GM12878 (cell line): ENCODE measurements around the gene EP400. TPM values are rescaled to one million over a fixed set of nuclear protein-coding genes. Genes with fewer than 3 reads are reported as not detected.
A peak's percentile ranks its signal among the peaks of the same experiment; 100 is the strongest.

Experiments used
- ATAC-seq: fragments of 200-7000 bp; cut with Tn5 transposase; 3 replicates; pipeline ENCODE4 v1.9.1; 2020; ENCODE audit warnings: mild to moderate bottlenecking, moderate library complexity
- BruUV-seq: library from RNA; stranded (reverse); fragments of 400-500 nt; replicated peaks from 2 replicates; lab custom pipeline; 2021; lab: Mats Ljungman, UMichigan
- CTCF ChIA-PET: fragments of 300-600 bp; sonication (Branson Sonifier 250); formaldehyde crosslinking; extraction: SDS; loops from one replicate; lab custom pipeline; 2021; ENCODE audit warnings: inconsistent platforms; lab: Yijun Ruan, JAX
- POLR2A ChIA-PET: fragments of 350-600 bp; formaldehyde crosslinking; extraction: SDS; loops from one replicate; lab custom pipeline; 2021; ENCODE audit warnings: inconsistent platforms; lab: Charles Lee
- RAD21 ChIA-PET: fragments of 300-600 bp; sonication (Branson Sonifier 250); formaldehyde crosslinking; loops from one replicate; lab custom pipeline; 2023; ENCODE audit warnings: antibody characterized with exemption; ENCODE audit not compliant: unreplicated experiment; lab: Charles Lee
- SMC1A ChIA-PET: fragments of 300-600 bp; sonication (Branson Sonifier 250); formaldehyde crosslinking; loops from one replicate; lab custom pipeline; 2023; ENCODE audit not compliant: unreplicated experiment, uncharacterized antibody; lab: Charles Lee
- DNase-seq: peaks from one replicate; pipeline ENCODE4 v3.0.0-alpha.2; 2011; ENCODE audit warnings: low read depth, low spot score
- FAIRE-seq: peaks from 3 replicates; lab custom pipeline; 2011; peaks lifted over from hg19 to GRCh38; lab: Jason Lieb, UNC
- H2AFZ ChIP-seq: 2 replicates; pipeline ENCODE4 v1.6.0; 2011; ENCODE audit warnings: low read depth, low read length, control low read depth; ENCODE audit not compliant: control insufficient read depth
- H3K27ac ChIP-seq: 2 replicates; pipeline ENCODE4 v1.5.1; 2011; ENCODE audit warnings: control low read depth; ENCODE audit not compliant: control insufficient read depth, insufficient read depth
- H3K27me3 ChIP-seq, 2 experiments: replicated peaks in 1 of 2; 2 replicates each; pipeline versions ENCODE4 v1.6.0 to v1.6.1; 2011; ENCODE audit warnings: low read length in 1 of 2; ENCODE audit not compliant: control insufficient read depth in 2 of 2, insufficient read depth in 2 of 2
- H3K36me3 ChIP-seq, 2 experiments: 2 replicates each; pipeline ENCODE4 v1.5.1; 2011; ENCODE audit warnings: low read length in 1 of 2; ENCODE audit not compliant: control insufficient read depth in 2 of 2, insufficient read depth in 2 of 2
- H3K4me1 ChIP-seq: 2 replicates; pipeline ENCODE4 v1.6.1; 2011; ENCODE audit warnings: mild to moderate bottlenecking, low read length, moderate library complexity, mixed read lengths; ENCODE audit not compliant: control insufficient read depth, insufficient read depth
- H3K4me2 ChIP-seq: 2 replicates; pipeline ENCODE4 v1.6.0; 2011; ENCODE audit warnings: control low read depth; ENCODE audit not compliant: control insufficient read depth, insufficient read depth
- H3K4me3 ChIP-seq: fragments of 200-600 bp; sonication (generic); 2 replicates; pipeline ENCODE4 v1.5.1; 2016
- H3K79me2 ChIP-seq: 2 replicates; pipeline ENCODE4 v1.6.0; 2011; ENCODE audit warnings: low read length; ENCODE audit not compliant: control insufficient read depth, insufficient read depth
- H3K9ac ChIP-seq: 2 replicates; pipeline ENCODE4 v1.8.0; 2011; ENCODE audit warnings: low read length, control low read depth, mixed read lengths; ENCODE audit not compliant: control insufficient read depth, insufficient read depth
- H3K9me3 ChIP-seq: replicated peaks from 3 replicates; pipeline ENCODE4 v1.5.1; 2011; ENCODE audit warnings: mild to moderate bottlenecking, low read length; ENCODE audit not compliant: control insufficient read depth, insufficient read depth
- H4K20me1 ChIP-seq: 2 replicates; pipeline ENCODE4 v1.6.0; 2011; ENCODE audit not compliant: control insufficient read depth, insufficient read depth
- BHLHE40 ChIP-seq, 2 experiments: fragments of 450-650 bp in 1 of 2; IDR thresholded peaks; 2 replicates each; pipeline ENCODE4 v1.6.1; 2011 to 2017; ENCODE audit warnings: low read depth in 2 of 2, borderline replicate concordance in 1 of 2, improper control_type of control experiment in 1 of 2, low read length in 1 of 2, mild to moderate bottlenecking in 1 of 2
- DPF2 ChIP-seq: fragments of 450-650 bp; IDR thresholded peaks from 2 replicates; pipeline ENCODE4 v1.6.1; 2017; ENCODE audit warnings: mild to moderate bottlenecking
- ESRRA ChIP-seq: IDR thresholded peaks from 2 replicates; pipeline ENCODE4 v1.6.1; 2012; ENCODE audit warnings: mild to moderate bottlenecking, low read length, improper control_type of control experiment
- HDGF ChIP-seq: fragments of 450-650 bp; IDR thresholded peaks from 2 replicates; pipeline ENCODE4 v1.6.1; 2016; ENCODE audit warnings: antibody characterized with exemption
- LARP7 ChIP-seq: fragments of 450-650 bp; IDR thresholded peaks from 2 replicates; pipeline ENCODE4 v1.6.1; 2017; ENCODE audit warnings: mild to moderate bottlenecking
- NFXL1 ChIP-seq: fragments of 450-650 bp; IDR thresholded peaks from 2 replicates; pipeline ENCODE4 v1.6.1; 2017; ENCODE audit warnings: antibody characterized with exemption, mild to moderate bottlenecking, borderline replicate concordance
- POLR2A ChIP-seq: IDR thresholded peaks from 2 replicates; pipeline ENCODE4 v1.6.1; 2011; ENCODE audit warnings: low read depth, mild to moderate bottlenecking, low read length
- POU2F2 ChIP-seq: IDR thresholded peaks from 3 replicates; pipeline ENCODE4 v1.6.1; 2011; ENCODE audit warnings: low read depth, mild to moderate bottlenecking, low read length, borderline replicate concordance
- SRF ChIP-seq, 2 experiments: IDR thresholded peaks; 2 replicates each; pipeline ENCODE4 v1.6.1; 2011; ENCODE audit warnings: low read depth in 2 of 2, low read length in 2 of 2, mild to moderate bottlenecking in 1 of 2, moderate library complexity in 1 of 2
- WGBS: methylation state at CpG from one replicate; pipeline ENCODE4 v1.1.6; 2016; ENCODE audit warnings: low lambda C conversion rate; ENCODE audit not compliant: insufficient replicate concordance, insufficient coverage; ENCODE audit errors: missing lambda C conversion rate; 5-methylcytosine and 5-hydroxymethylcytosine counted together
- in situ Hi-C: fragments of 300-500 bp; cut with MboI; formaldehyde crosslinking; loops from 9 replicates; pipeline ENCODE4 v1.14.3; 2018; ENCODE audit warnings: mixed read lengths
- intact Hi-C: fragments of 100-400 bp; cut with micrococcal nuclease; formaldehyde crosslinking; loops from one replicate; pipeline ENCODE4 v1.14.2; 2022; ENCODE audit not compliant: unreplicated experiment
- polyA plus RNA-seq, 11 experiments: library from polyadenylated mRNA; depleted of rRNA in 4 of 11; unstranded in 6 of 11; stranded (reverse) in 5 of 11; fragments of >200 nt; fragmentation: Nextera tagmentation in 4 of 11; fragmentation: Illumina TruSeq in 1 of 11; extraction: Ambion mirVana in 4 of 11; extraction: Trizol in 1 of 11; gene quantifications; 1 replicate in 1 of 11; 2 replicates in 10 of 11; pipeline versions ENCODE4 v1.2.1 to v1.2.3, GENCODE V29; 2011 to 2016; ENCODE audit warnings: inconsistent platforms in 2 of 11, missing spikeins in 2 of 11, low read depth in 1 of 11
- total RNA-seq, 4 experiments: library from RNA; depleted of rRNA in 3 of 4; stranded (reverse); fragments of >200 nt in 3 of 4; fragmentation: Illumina TruSeq in 1 of 4; extraction: Trizol in 1 of 4; gene quantifications; 2 replicates each; pipeline versions ENCODE4 v1.2.1 to v1.2.3, GENCODE V29; 2013 to 2021
- TF ChIP-seq, protein P1 (sequence below): IDR thresholded peaks from 2 replicates; pipeline ENCODE4 v1.6.1; 2012; ENCODE audit warnings: low read length, inconsistent platforms
- TF ChIP-seq, protein P2 (sequence below): fragments of 450-650 bp; conservative IDR thresholded peaks from 2 replicates; pipeline ENCODE4 v1.6.1; 2017; ENCODE audit warnings: mild to moderate bottlenecking, moderate library complexity

The EP400 gene
- total and polyA plus RNA-seq, 10 of the 15 experiments (the other 5 are each of a cell fraction or from before 2014, with no cell fraction given) = 3.8 to 44.2 (median 8.4) TPM

DNA sequence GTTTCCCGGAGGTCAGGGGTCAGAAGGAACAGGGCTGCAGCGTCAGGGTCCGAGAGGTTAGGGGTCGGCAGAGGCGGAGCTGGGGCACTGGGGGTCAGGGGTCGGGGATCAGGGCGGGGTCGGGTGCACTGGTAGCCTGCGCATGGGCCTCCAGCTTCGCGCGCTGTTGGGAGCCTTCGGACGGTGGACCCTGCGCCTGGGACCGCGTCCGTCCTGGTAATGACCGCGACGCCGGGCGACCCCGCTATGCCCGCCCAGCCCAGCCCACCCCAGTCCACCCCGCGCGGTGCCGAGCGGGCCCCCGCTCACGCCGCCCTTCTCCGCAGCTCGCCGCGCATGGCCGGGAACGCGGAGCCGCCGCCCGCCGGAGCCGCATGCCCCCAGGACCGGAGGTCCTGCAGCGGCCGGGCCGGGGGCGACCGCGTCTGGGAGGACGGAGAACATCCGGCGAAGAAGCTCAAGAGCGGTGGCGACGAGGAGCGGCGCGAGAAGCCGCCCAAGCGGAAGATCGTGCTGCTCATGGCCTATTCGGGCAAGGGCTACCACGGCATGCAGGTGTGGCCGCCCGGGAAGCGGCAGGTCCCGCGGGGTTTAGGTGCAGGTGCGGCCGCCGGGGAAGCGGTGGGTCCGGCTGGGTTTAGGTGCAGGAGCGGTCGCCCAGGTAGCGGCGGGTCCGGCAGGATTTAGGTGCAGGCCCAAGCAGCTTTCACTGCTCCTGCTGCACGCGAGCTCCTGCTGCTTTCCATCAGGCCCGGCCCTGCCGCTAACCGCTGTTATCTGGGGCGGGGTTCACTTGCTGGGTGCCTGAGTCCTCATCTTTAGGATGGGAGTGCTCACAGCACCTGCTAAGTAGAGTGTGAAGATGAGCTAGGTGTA, 19.9 kb upstream of the EP400 start:
- in situ Hi-C loops = no loop called here
- H3K4me2 ChIP-seq = peak overlapping the region; percentile 76
- BruUV-seq = no TSS peak
- FAIRE-seq = no peak
- H2AFZ ChIP-seq = peak overlapping the region; percentile 64; the same call in 1 of the 2 replicates
- H4K20me1 ChIP-seq = 0 out of 2 replicates have a peak, but pooled peaks cover 2% of the 10 kb centered on the region
- peak; percentile 22 for ATAC-seq
- peak overlapping the region; percentile 92 for H3K9ac ChIP-seq
- peak overlapping the region; percentile 90 for H3K4me3 ChIP-seq
- RAD21 ChIA-PET = interaction anchor here (0.6 to 1.0 kb wide), 3 partner anchors 76 to 156 kb away, joined by 3 to 4 read pairs (median 4); no protein-coding TSS in a partner anchor
- no peaks in the 10 kb centered on the region for H3K9me3 ChIP-seq
- H3K27ac ChIP-seq = peak overlapping the region; percentile 84
- POLR2A ChIA-PET = interaction anchor here (0.6 to 1.1 kb wide), 3 partner anchors 20 to 28 kb away, joined by 3 to 4 read pairs (median 3); partner anchors contain the start of gene EP400
- DNase-seq = no peak
- 2% methylated on average over 54 of the region's 87 CpGs for WGBS
- TF ChIP-seq SRF (IDR thresholded peaks at IDR 0.05; ENCODE audit: low read depth in 2 of 2, low read length in 2 of 2) = peak; percentile 47 to 62; a peak in 2 of 4 replicates
- 0 out of 2 replicates have a peak, but pooled peaks have one; percentile 12 for TF ChIP-seq LARP7
- TF ChIP-seq, protein P1, sequence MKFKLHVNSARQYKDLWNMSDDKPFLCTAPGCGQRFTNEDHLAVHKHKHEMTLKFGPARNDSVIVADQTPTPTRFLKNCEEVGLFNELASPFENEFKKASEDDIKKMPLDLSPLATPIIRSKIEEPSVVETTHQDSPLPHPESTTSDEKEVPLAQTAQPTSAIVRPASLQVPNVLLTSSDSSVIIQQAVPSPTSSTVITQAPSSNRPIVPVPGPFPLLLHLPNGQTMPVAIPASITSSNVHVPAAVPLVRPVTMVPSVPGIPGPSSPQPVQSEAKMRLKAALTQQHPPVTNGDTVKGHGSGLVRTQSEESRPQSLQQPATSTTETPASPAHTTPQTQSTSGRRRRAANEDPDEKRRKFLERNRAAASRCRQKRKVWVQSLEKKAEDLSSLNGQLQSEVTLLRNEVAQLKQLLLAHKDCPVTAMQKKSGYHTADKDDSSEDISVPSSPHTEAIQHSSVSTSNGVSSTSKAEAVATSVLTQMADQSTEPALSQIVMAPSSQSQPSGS = no peak
- peak; percentile 6 to 40; a peak in 1 of 4 replicates for TF ChIP-seq BHLHE40 (IDR thresholded peaks at IDR 0.05; ENCODE audit: borderline replicate concordance in 1 of 2, low read depth in 2 of 2, low read length in 1 of 2)
- TF ChIP-seq POLR2A = 0 out of 2 replicates have a peak, but pooled peaks have one; percentile 45
- no peak for TF ChIP-seq POU2F2
- 0 out of 2 replicates have a peak, but pooled peaks have one; percentile 20 for TF ChIP-seq HDGF
- 0 out of 2 replicates have a peak, but pooled peaks have one; percentile 25 for TF ChIP-seq DPF2
- TF ChIP-seq ESRRA = no peak
- 0 out of 2 replicates have a peak, but pooled peaks have one; percentile 26 for TF ChIP-seq NFXL1
- TF ChIP-seq, protein P2, sequence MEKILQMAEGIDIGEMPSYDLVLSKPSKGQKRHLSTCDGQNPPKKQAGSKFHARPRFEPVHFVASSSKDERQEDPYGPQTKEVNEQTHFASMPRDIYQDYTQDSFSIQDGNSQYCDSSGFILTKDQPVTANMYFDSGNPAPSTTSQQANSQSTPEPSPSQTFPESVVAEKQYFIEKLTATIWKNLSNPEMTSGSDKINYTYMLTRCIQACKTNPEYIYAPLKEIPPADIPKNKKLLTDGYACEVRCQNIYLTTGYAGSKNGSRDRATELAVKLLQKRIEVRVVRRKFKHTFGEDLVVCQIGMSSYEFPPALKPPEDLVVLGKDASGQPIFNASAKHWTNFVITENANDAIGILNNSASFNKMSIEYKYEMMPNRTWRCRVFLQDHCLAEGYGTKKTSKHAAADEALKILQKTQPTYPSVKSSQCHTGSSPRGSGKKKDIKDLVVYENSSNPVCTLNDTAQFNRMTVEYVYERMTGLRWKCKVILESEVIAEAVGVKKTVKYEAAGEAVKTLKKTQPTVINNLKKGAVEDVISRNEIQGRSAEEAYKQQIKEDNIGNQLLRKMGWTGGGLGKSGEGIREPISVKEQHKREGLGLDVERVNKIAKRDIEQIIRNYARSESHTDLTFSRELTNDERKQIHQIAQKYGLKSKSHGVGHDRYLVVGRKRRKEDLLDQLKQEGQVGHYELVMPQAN = peak; percentile 52; the same call in 1 of the 2 replicates
- TF ChIP-seq, all 136 proteins: peak for 8
- H3K79me2 ChIP-seq = peaks cover 20% of the 10 kb centered on the region
- intact Hi-C loops = loop anchor here (2.0 kb wide), 2 partner anchors 19 to 35 kb away; partner anchors contain the start of genes EP400 and ULK1
- CTCF ChIA-PET = interaction anchor here (1.1 kb wide), 1 partner anchor 93 kb away, joined by 5 read pairs; no protein-coding TSS in a partner anchor
- no peaks in the 10 kb centered on the region for H3K27me3 ChIP-seq
- H3K4me1 ChIP-seq = peaks cover 2% of the 10 kb centered on the region
- peaks cover 9 to 22% of the 10 kb centered on the region in 2 experiments for H3K36me3 ChIP-seq
- SMC1A ChIA-PET = interaction anchor here (0.8 kb wide), 1 partner anchor 22 kb away, joined by 4 read pairs; no protein-coding TSS in a partner anchor
